ENCODE data around the gene ZNF70.

Gene ZNF70

DNA sequence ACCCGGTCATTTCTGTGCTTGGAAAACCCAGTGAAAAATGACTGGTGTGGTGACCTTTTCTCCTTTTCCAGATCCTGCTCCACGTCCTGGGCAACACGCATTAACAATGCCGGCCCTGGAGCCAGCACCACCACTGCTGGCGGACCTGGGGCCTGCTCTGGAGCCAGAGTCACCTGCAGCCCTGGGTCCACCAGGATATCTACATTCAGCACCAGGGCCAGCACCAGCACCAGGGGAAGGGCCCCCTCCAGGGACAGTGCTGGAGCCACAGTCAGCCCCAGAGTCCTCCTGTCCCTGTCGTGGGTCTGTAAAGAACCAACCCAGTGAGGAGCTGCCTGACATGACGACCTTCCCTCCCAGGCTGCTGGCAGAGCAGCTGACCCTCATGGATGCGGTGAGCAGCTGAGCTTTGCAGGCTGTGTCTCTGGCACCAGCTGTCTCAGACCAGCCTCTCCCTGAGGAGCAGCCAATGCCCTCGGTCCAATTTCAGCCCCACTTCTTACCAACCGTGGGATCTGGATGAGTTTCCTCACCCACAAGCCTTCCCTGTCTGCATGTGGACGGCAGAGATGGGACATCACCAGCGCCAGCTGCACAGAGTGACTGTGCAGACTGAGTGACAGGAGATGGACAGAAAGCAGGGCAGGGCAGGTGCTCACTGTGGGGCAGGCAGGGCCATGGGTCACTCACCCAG is 58.2 kb downstream of the ZNF70 start:
- DNase-seq (ENCODE audit: low read depth, low spot score) = no peak

DNA sequence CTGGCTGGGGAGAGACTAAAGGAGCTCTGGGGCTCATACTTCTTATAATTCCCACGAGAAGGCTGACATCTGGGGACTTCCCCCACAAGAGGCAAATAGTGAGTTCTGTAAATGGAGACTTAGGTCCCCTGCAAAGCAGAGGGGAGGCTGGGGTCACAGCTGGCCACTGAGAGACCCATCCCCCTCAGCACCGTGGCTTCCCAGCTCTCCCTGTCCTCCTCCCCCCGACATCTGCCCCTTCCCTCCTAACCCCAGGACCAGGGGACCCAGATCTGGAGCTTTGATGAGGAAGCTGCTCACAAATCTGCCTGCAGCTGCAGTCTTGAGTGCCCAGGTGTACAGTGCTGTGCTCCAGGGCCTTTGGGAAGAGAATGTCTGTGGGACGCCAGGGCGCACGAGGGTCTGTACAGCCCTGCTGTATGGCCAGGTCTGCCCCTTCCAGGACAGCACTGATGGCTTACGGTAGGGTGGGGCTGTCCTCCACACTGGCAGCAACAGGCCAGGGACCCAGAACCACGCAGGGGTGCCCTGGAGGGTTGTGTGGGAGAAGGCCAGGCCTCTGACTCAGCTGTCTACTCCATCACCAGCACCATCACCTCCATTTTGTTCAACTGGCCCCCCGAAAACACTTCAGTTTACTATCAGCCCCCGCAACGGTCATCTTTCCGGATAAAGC is 59.0 kb downstream of the ZNF70 start:
- no peak for DNase-seq (ENCODE audit: low read depth, low spot score)

- DNase-seq (ENCODE audit: low read depth, low spot score) = no peak
Observed at GRCh38 chr22:23690713-23691112, 60.2 kb downstream of the ZNF70 start, which contains the start of gene RGL4. Gene RGL4 (plus strand): TSS chr22:23691013. CDS start chr22:23692031, 1,018 bp downstream.

- no peak for DNase-seq (ENCODE audit: low read depth, low spot score)
Observed at GRCh38 chr22:23689414-23689813, 61.5 kb downstream of the ZNF70 start.

Data from iPS DF 19.7 (cell line).